ES-I3 (cell line): ENCODE results near the gene SLC1A6.

ENCODE experiments used
- H3K36me3 ChIP-seq: 2 replicates; pipeline ENCODE4 v1.6.1; 2013; ENCODE audit warnings: mild to moderate bottlenecking, low read length, control low read depth, moderate library complexity; ENCODE audit not compliant: insufficient read depth
- H3K4me1 ChIP-seq: 2 replicates; pipeline ENCODE4 v1.6.1; 2013; ENCODE audit warnings: mild to moderate bottlenecking, control low read depth, low read length; ENCODE audit not compliant: insufficient read depth
- H3K9ac ChIP-seq: 2 replicates; pipeline ENCODE4 v1.6.1; 2013; ENCODE audit warnings: low read depth, mild to moderate bottlenecking, low read length, moderate library complexity
- H3K9me3 ChIP-seq: 2 replicates; pipeline ENCODE4 v1.6.1; 2013; ENCODE audit warnings: mild to moderate bottlenecking, low read length, moderate library complexity; ENCODE audit not compliant: control insufficient read depth, insufficient read depth

SLC1A6 gene

DNA sequence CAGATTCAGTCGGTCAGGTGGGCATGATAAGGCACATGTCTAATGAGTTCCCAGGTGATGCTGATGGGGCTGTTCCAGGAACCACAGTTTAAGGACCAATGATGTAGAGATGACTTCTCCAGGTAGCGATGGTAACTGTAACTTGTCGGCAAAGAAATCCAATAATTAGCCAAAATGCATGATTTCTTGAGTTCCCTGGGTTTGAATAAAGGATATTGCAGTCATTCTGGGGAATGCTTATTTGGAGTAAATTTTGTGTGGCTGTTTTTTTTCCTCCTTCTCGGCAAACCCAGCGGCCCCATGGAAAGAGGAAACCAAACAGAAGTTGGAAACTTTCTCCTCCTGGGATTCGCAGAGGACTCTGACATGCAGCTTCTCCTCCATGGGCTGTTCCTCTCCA lies 38.5 kb downstream of the SLC1A6 start, which contains the start of gene OR7C2:
TSS of gene OR7C2 (plus strand) at position 301 of the 400 bp plus-strand sequence. CDS start at position 301, 0 bp downstream.
- Histone ChIP-seq H3K9me3 (peaks cover 6% of the 10 kb centered on the region; the same call in 1 of the 2 replicates), H3K36me3 (no peaks in the 10 kb centered on the region), H3K9ac (no peak within 1 kb of the TSS), H3K4me1 (no peaks in the 10 kb centered on the region)

DNA sequence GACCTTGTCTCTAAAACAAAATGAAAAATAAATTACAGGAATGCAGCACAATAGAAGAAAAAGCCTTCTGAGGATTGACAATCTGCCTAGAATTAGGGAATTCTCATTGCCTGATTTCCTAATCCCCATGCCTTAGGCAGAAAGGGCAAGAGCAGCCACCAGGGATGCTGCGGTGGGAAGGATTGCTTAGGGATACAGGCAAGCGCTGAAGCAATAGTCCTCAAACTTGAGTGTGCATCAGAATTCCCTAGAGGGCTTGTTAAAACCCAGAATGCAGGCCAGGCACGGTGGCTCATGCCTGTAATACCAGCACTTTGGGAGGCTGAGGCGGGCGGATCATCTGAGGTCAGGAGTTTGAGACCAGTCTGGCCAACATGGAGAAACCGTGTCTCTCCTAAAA lies 39.4 kb downstream of the SLC1A6 start:
- Histone ChIP-seq H3K9me3 (peaks cover 6% of the 10 kb centered on the region; the same call in 1 of the 2 replicates), H3K36me3 (no peaks in the 10 kb centered on the region), H3K9ac (no peak overlapping the region), H3K4me1 (no peaks in the 10 kb centered on the region)

DNA sequence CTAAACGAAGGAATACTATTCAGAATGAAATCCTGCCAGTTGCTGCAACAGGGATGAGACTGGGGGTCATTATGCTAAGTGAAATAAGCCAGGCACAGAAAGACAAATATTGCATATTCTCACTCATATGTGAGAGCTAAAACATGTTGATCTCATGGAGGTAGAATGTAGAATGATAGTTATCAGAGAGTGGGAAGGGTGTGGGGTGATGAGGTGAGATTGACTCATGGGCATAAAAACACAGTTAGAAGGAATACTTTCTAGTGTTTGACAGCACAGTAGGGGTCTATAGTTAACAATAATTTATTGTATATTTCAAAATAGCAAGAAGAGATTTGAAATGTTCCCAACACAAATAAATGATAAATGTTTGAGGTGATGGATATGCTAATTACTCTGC lies 46.2 kb downstream of the SLC1A6 start:
- H3K9me3 ChIP-seq, result no peaks in the 10 kb centered on the region

DNA sequence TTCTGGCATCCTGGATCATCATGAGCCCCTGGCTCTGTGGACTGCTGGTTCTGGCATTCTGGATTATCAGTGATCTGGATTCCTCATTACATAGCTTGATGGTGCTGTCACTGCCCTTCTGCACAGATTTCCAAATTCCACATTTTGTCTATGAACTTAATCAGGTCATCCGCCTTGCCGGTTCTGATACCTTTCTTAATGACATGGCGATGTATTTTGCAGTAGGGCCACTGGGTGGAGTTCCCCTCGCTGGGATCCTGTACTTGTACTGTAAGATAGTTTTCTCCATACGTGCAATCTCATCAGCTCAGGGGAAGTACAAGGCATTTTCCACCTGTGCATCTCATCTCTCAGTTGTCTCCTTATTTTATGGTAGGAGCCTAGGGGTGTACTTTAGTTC lies 62.8 kb downstream of the SLC1A6 start:
- Histone ChIP-seq H3K9ac (no peak overlapping the region), H3K36me3 (no peaks in the 10 kb centered on the region), H3K9me3 (no peaks in the 10 kb centered on the region), H3K4me1 (no peaks in the 10 kb centered on the region)

More for the DNA sequence above, 46.2 kb downstream of the SLC1A6 start:
- Histone ChIP-seq H3K4me1 (no peaks in the 10 kb centered on the region), H3K9ac (no peak overlapping the region), H3K36me3 (no peaks in the 10 kb centered on the region)

DNA sequence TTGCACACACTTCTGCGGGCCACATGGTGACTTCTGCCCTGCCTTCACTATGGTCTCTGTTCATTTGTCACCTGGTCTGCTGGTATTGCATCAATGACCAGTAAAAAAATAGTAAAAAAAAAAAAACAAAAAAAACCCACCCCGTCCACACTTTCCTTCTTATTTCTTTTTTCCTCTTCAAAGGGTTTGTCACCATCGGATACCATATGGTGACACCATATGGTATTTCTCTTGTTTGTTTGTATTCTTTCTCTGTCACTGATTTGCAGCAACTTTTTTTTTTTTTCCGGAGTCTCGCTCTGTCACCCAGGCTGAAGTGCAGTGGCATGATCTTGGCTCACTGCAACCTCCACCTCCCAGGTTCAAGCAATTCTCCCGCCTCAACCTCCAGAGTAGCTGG lies 64.5 kb downstream of the SLC1A6 start:
- Histone ChIP-seq H3K36me3 (no peaks in the 10 kb centered on the region), H3K9ac (no peak overlapping the region), H3K4me1 (no peaks in the 10 kb centered on the region), H3K9me3 (no peaks in the 10 kb centered on the region)

DNA sequence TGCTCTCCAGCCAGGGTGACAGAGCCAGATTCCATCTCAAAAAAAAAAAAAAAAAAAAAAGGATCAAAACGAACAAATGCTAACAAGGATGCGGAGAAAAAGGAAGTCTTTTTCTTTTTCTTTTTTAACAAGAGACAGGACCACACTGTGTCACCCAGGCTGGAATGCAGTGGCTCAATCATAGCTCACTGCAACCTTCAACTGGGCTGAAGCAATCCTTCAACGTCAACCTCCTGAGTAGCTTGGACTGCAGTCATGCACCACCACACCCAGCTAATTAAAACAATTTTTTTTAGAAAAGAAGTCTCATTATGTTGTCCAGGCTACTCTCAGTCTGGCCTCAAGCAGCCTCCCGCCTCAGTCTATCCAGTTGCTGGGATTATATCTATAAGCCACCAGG lies 73.0 kb downstream of the SLC1A6 start:
- Histone ChIP-seq H3K9me3 (no peaks in the 10 kb centered on the region), H3K4me1 (no peaks in the 10 kb centered on the region), H3K9ac (no peak overlapping the region), H3K36me3 (no peaks in the 10 kb centered on the region)

DNA sequence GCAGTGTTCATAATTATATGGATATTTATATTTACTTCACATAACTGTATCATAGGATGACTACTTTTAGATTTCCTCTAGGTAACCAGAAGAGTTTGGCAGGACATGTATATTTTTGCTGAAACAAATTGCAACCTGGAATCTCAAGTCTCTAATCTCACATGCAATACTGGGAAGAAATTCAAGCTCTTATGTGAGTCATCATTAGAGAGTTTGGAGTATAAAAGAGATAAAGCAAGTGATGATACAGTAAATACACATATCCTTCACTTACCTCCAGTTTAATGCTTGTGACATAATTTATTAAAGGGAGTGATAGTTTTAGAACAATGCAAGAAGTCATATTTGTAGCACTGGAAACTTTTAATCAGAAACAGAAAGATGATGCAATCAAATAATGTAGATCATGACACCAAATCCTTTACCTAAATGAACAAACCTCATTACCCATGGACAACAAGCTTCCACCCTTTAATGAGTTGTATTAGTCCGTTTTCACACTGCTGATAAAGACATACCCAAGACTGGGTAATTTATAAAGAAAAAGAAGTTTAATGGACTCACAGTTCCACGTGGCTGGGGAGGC lies 77.9 kb downstream of the SLC1A6 start:
- Histone ChIP-seq H3K9me3 (no peaks in the 10 kb centered on the region), H3K36me3 (no peaks in the 10 kb centered on the region), H3K4me1 (no peaks in the 10 kb centered on the region), H3K9ac (no peak overlapping the region)
